Stimulated activated CD4-positive, alpha-beta T cell treated with anti-CD3 and anti-CD28 coated beads, TNF-alpha, amount 100 ng/mL, for 1 hour (primary cell): Measurements from ENCODE around the gene BCAM.

Experiments
- DNase-seq, 3 donors: peaks; one replicate each; pipeline ENCODE4 v3.0.0-alpha.2; 2020; ENCODE audit warnings: low read depth in 3 of 3, low spot score in 1 of 3

Gene BCAM

GRCh38 chr19:44789943-44790483 is 18.9 kb upstream of the BCAM start:
- DNase-seq: no peak

DNA sequence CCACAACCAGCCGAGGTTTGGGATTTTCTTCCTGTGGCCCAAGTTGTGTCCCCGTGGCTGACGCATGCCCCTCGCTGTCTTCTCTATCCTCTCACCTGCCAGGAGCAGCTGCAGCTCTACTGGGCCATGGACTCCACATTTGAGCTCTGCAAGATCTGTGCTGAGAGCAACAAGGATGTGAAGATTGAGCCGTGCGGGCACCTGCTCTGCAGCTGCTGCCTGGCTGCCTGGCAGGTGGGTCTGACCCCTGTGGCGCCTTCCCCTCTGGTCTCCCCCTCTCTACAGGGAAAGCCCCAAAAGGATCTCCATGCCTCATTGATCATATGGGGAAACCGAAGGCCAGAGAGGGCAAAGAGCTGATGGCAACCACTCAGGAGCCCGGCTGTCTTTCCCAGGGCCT is 16.6 kb upstream of the BCAM start:
- no peak for DNase-seq

- no peak for DNase-seq
Observed at GRCh38 chr19:44794610-44795009, 14.3 kb upstream of the BCAM start.

DNA sequence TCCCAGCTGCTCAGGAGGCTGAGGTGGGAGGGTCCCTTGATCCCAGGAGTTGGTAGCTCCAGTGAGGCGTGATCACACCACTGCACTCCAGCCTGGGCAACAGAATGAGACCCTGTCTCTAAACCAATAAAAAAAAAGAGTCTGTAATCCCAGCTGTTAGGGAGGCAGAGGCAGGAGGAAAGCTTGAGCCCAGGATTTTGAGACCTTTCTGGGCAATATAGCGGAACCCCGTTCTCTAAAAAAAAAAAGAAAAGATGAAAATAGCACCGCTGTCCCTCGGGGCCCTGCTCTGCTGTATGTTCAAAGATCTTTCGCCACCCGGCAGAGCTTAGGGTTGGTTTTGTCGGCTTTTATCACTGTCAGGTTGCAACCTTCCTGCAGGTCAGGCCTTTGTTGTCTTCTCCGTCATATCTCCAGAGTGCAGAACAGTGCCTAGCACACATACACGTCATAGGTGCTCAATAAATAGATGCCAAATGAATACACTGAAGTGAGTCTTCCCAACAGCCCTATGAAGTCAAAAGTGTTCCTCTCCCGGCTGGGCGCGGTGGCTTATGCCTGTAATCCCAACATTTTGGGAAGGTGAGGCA is 13.4 kb upstream of the BCAM start:
- DNase-seq: no peak

DNA sequence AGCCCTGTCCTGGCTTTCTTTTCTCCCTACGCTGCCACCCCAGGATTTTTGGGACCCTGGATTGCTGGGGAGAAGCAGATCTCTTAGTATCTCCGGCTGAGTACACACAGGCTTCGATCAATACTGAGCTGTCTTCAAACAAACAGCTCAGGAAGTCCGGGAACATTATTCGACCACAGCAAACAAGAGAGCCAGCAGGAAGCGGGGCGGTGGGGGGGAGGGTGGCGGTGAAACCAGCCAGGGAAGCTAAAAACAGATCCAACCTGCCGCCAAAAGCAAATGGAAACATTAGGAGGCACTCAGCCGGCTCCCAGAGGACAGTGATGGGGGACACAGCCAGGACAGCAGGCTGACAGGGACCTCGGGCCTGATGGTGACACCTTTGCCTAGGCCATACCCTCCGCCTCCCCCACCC is 12.2 kb upstream of the BCAM start:
- no peak for DNase-seq

DNA sequence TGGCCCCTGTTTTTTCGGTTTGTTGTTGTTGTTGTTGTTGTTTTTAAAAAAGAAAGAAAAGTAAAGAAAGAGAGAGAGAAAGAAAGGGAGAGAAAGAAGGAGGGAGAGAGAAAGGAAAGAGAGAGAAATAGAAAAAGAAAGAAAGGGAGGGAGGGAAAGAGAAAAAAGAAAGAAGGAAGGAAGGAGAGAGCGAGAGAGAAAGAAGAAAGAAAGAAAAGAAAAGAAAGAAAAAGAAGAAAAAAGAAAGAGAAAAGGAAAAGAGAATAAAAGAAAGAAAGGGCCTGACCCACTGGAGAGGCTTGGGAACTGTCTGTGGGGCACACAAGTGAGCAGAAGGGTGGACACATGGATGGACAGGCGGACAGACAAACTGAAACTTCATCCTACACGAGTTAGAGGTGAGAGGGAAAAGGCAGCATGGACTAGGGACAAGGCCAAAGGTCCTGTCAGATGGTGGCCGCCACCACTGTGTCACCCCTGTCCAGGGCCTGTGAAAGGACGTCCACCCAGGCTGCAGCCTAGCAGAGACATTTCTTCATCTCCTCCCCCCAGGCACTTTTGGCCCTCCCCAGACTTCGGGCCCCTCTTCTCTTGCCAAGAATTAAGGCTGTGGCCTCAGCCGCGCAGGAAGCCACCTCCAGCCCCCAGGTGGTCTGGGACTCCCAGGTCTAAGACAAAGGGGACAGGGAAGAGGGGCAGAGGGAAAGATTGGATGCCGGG is 9.1 kb upstream of the BCAM start:
- no peak for DNase-seq

DNA sequence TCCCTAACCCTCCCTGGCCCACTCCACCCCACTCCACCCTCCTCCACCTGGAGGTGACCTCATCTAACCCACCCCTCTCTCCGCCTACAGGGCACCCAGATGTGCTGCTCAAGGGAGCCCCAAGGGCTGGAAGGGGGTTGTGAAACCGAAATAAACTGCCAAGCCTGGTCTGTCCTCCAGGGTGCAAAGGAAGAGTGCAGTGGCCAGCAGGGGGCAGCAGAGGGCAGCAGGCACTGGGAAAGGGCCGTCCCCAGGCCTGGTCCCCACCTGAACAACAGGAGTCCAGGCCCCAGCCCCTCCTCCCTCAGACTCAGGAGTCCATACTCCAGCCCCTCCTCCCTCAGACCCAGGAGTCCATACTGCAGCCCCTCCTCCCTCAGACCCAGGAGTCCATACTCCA is 8.4 kb upstream of the BCAM start:
- DNase-seq: peak; percentile 51 to 79 (median 65)

DNA sequence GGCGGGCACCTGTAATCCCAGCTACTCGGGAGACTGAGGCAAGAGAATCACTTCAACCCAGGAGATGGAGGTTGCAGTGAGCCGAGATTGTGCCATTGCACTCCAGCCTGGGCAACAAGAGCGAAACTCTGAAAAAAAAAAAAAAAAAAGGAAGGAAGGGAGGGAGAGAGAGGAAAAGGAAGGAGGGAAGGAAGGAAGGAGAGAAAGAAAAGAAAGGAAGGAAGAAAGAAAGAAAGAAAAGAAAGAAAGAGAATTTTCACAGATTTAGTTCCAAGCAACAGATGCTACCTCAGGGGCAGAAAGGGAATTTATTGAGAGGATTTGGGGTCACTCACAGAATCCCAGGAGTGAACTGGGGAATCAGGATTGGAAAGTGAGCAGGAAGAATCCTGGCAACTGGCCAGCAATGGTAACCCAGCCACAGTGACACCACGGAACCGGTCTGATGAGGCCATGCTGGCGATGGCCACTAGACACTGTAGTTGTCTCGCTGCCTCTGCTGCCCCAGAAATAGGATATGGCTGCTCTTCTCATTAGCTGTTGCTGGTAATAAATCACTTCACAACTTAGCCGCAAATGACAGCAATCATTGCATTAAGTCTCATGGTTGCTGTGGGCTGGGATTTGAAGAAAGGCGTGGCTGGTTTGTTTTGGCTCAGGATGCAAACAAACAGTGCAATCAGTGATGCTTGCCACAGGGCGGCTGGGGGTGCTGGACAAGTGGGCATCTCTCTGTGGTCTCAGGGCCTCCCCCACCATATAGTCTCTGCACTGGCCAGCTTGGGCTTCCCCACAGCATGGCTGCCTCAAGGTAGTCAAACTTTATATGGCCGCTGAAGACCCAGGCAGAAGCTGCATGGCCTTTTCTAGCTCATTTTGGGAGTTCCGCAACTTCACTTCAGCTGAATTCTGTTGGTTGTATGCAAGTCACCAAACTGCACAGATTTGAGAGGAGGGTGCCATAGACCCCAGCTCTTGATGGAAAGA is 5.2 kb upstream of the BCAM start:
- DNase-seq: no peak

- DNase-seq: no peak
Observed at GRCh38 chr19:44806291-44806690, 2.6 kb upstream of the BCAM start.

- DNase-seq: no peak
Observed at GRCh38 chr19:44807162-44807561, 1.7 kb upstream of the BCAM start.

- DNase-seq: no peak
Observed at GRCh38 chr19:44807652-44808462, 1.0 kb upstream of the BCAM start.

GRCh38 chr19:44809577-44810233 is 802 bp downstream of the BCAM start:
- no peak for DNase-seq

GRCh38 chr19:44810234-44811121 is 1.6 kb downstream of the BCAM start:
- DNase-seq: no peak

- DNase-seq: no peak
Observed at GRCh38 chr19:44811122-44811419, 2.2 kb downstream of the BCAM start.

- no peak for DNase-seq
Observed at GRCh38 chr19:44812142-44812718, 3.3 kb downstream of the BCAM start.

GRCh38 chr19:44813070-44813840 is 4.4 kb downstream of the BCAM start:
- DNase-seq: no peak

DNA sequence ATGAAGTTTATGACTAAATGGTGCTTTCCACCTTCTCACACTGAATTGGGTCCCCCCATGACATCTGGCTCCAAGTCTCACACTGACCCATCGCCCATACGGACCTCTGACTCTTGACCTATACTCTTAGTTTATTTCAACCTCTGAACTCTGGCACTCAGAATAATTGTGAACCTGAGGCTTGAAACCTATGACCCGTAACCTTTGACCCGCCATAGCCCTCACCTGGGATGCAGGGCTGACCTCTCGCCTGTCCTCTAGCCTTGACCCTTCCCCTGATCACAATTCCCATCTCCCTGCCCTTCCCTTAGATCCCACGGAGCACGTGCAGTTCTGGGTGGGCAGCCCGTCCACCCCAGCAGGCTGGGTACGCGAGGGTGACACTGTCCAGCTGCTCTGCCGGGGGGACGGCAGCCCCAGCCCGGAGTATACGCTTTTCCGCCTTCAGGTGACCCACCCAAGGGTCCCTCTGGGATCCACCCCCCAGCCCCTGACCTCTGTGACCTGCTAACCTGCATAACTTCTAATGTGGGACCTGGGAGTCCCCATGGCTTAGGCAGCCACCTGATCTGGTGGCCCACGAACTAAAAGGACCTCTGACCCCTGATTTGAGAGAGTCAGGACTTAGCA is 5.1 kb downstream of the BCAM start:
- DNase-seq: no peak

- no peak for DNase-seq
Observed at GRCh38 chr19:44814517-44814916, 5.6 kb downstream of the BCAM start.
